HepG2 (cell line): ENCODE measurements around the gene ANKRD55. TPM values are rescaled to one million over a fixed set of nuclear protein-coding genes. Genes with fewer than 3 reads are reported as not detected.
"Not testable (repeated sequence)": the region's sequence is repeated elsewhere in the genome, so short reads cannot be mapped to it uniquely, and the experiment has no call there.

Experiments
- ATAC-seq: fragments of 200-7000 bp; cut with Tn5 transposase; 3 replicates; pipeline ENCODE4 v1.9.1; 2020; ENCODE audit warnings: mild to moderate bottlenecking, moderate library complexity
- BruUV-seq: library from RNA; stranded (reverse); fragments of 400-500 nt; replicated peaks from 2 replicates; lab custom pipeline; 2021; lab: Mats Ljungman, UMichigan
- CTCF ChIA-PET: fragments of 300-600 bp; formaldehyde crosslinking; extraction: SDS; loops from one replicate; lab custom pipeline; 2021; ENCODE audit warnings: low total read pairs, inconsistent platforms, low intra/inter-chr PET ratio; lab: Yijun Ruan, JAX
- POLR2A ChIA-PET: fragments of 350-600 bp; sonication (Branson Sonifier 250); formaldehyde crosslinking; loops from one replicate; lab custom pipeline; 2020; ENCODE audit warnings: antibody characterized with exemption, inconsistent platforms; lab: Yijun Ruan, JAX
- DNase-seq: peaks from one replicate; pipeline ENCODE4 v3.0.0-alpha.2; 2015; ENCODE audit warnings: low spot score
- FAIRE-seq: peaks from 3 replicates; lab custom pipeline; 2011; peaks lifted over from hg19 to GRCh38; lab: Jason Lieb, UNC
- H2AFZ ChIP-seq: one replicate; pipeline ENCODE4 v1.6.1; 2011; ENCODE audit warnings: low read length, inconsistent platforms
- H3K27ac ChIP-seq: fragments of 300-600 bp; 3 replicates; pipeline ENCODE4 v1.8.0; 2011; ENCODE audit warnings: mixed run types, mild to moderate bottlenecking, mixed read lengths, low read length, inconsistent platforms; ENCODE audit not compliant: insufficient read depth; ENCODE audit errors: extremely low read length
- H3K27me3 ChIP-seq, 2 experiments: fragments of 200-600 bp in 1 of 2; 2 replicates in 1 of 2; 3 replicates in 1 of 2; pipeline versions ENCODE4 v1.6.0 to v1.8.0; 2011; ENCODE audit warnings: low read length in 2 of 2, mild to moderate bottlenecking in 2 of 2, moderate library complexity in 2 of 2, inconsistent platforms in 1 of 2; ENCODE audit not compliant: insufficient read depth in 2 of 2, control insufficient read depth in 1 of 2
- H3K36me3 ChIP-seq, 2 experiments: fragments of 200-600 bp in 1 of 2; replicated peaks in 1 of 2; 2 replicates in 1 of 2; 3 replicates in 1 of 2; pipeline versions ENCODE4 v1.5.1 to v1.8.0; 2011; ENCODE audit warnings: low read length in 2 of 2, inconsistent platforms in 1 of 2; ENCODE audit not compliant: insufficient read depth in 2 of 2, control insufficient read depth in 1 of 2
- H3K4me1 ChIP-seq: 2 replicates; pipeline ENCODE4 v1.5.1; 2012; ENCODE audit warnings: low read length, inconsistent platforms; ENCODE audit not compliant: insufficient read depth
- H3K4me2 ChIP-seq: 2 replicates; pipeline ENCODE4 v1.6.0; 2011; ENCODE audit warnings: low read depth, low read length, inconsistent platforms
- H3K4me3 ChIP-seq, 3 experiments: fragments of 200-600 bp in 1 of 3; sonication (generic), shearing (Covaris generic) in 1 of 3; replicated peaks in 1 of 3; 2 replicates each; pipeline ENCODE4 v1.5.1; 2011 to 2016; ENCODE audit warnings: low read length in 3 of 3, inconsistent platforms in 2 of 3, low read depth in 2 of 3, mild to moderate bottlenecking in 2 of 3, control low read depth in 1 of 3, mixed read lengths in 1 of 3; ENCODE audit not compliant: insufficient read depth in 1 of 3
- H3K79me2 ChIP-seq: one replicate; pipeline ENCODE4 v1.6.1; 2011; ENCODE audit warnings: low read length, inconsistent platforms; ENCODE audit not compliant: insufficient read depth
- H3K9ac ChIP-seq: 2 replicates; pipeline ENCODE4 v1.6.0; 2011; ENCODE audit warnings: mild to moderate bottlenecking, low read depth, low read length, inconsistent platforms; ENCODE audit not compliant: insufficient read depth
- H3K9me3 ChIP-seq: 2 replicates; pipeline ENCODE4 v1.5.1; 2012; ENCODE audit warnings: mild to moderate bottlenecking, low read length
- H4K20me1 ChIP-seq: 2 replicates; pipeline ENCODE4 v1.6.0; 2011; ENCODE audit warnings: inconsistent platforms, mild to moderate bottlenecking, low read length, moderate library complexity; ENCODE audit not compliant: insufficient read depth
- NFE2L1 ChIP-seq: sonication (generic); formaldehyde crosslinking; IDR thresholded peaks from 2 replicates; pipeline ENCODE4 v1.4.0; 2020; ENCODE audit warnings: missing genetic modification reagents, mild to moderate bottlenecking, borderline replicate concordance
- SMAD1 ChIP-seq: sonication (generic); formaldehyde crosslinking; IDR thresholded peaks from 2 replicates; pipeline ENCODE4 v1.4.0; 2020; ENCODE audit warnings: missing genetic modification reagents, low read depth, mild to moderate bottlenecking, borderline replicate concordance
- ZNF788 ChIP-seq: sonication (generic); formaldehyde crosslinking; IDR thresholded peaks from 2 replicates; pipeline ENCODE4 v1.5.0; 2020; ENCODE audit warnings: mild to moderate bottlenecking, missing genetic modification reagents, borderline replicate concordance
- ZXDC ChIP-seq: sonication (generic); formaldehyde crosslinking; IDR thresholded peaks from 2 replicates; pipeline ENCODE4 v1.5.0; 2020; ENCODE audit warnings: mild to moderate bottlenecking, missing genetic modification reagents
- WGBS: methylation state at CpG from one replicate; pipeline ENCODE4 v1.1.6; 2017; ENCODE audit warnings: low lambda C conversion rate; 5-methylcytosine and 5-hydroxymethylcytosine counted together
- in situ Hi-C: cut with HindIII; loops from 2 replicates; pipeline ENCODE4 v1.10.0; 2017; ENCODE audit warnings: low pct_unique_long_range_greater_than_20kb; ENCODE audit not compliant: extremely low pct_ligation_motif_present
- intact Hi-C: fragments of 100-400 bp; cut with micrococcal nuclease; formaldehyde crosslinking; loops from one replicate; pipeline ENCODE4 v1.10.0; 2022; ENCODE audit not compliant: unreplicated experiment
- polyA plus RNA-seq, 8 experiments: library from polyadenylated mRNA; depleted of rRNA in 3 of 8; stranded (reverse) in 7 of 8; unstranded in 1 of 8; fragments of >200 nt; fragmentation: Illumina TruSeq in 4 of 8; extraction: Trizol in 4 of 8; gene quantifications; 2 replicates each; pipeline versions ENCODE4 v1.2.1 to v1.2.3, GENCODE V29; 2011 to 2016; ENCODE audit warnings: low read depth in 4 of 8, missing spikeins in 1 of 8, mixed read lengths in 1 of 8; ENCODE audit not compliant: insufficient read depth in 1 of 8
- total RNA-seq, 5 experiments: library from RNA; depleted of rRNA; stranded (reverse); fragments of >200 nt; fragmentation: Illumina TruSeq; extraction: Trizol; gene quantifications; 2 replicates each; pipeline ENCODE4 v1.2.3, GENCODE V29; 2016; ENCODE audit warnings: low read depth in 1 of 5

ANKRD55 gene
- total and polyA plus RNA-seq, 2 of the 13 experiments (the other 11 are each of a cell fraction or from before 2014, with no cell fraction given) = 0.11 to 0.28 TPM

- TF ChIP-seq NFE2L1 (CRISPR knock-in tag) = no peak
- TF ChIP-seq ZXDC (CRISPR knock-in tag) = no peak
- no peak for TF ChIP-seq ZNF788 (CRISPR knock-in tag)
- TF ChIP-seq SMAD1 (CRISPR knock-in tag) = no peak
- ATAC-seq (no peak), FAIRE-seq (no peak), DNase-seq (no peak)
- H3K79me2 ChIP-seq = no peaks in the 10 kb centered on the region
- no peak overlapping the region for H3K4me3 ChIP-seq
- H3K9ac ChIP-seq = no peak overlapping the region
- H2AFZ ChIP-seq = no peak overlapping the region
- no peak overlapping the region for H3K27ac ChIP-seq
- H3K27me3 ChIP-seq = peaks cover 0 to 16% of the 10 kb centered on the region in 2 experiments; a peak in 4 of 5 replicates
- H3K4me1 ChIP-seq = peaks cover 11% of the 10 kb centered on the region
- no peak overlapping the region for H3K4me2 ChIP-seq
- intact Hi-C loops (no loop called here), in situ Hi-C loops (no loop called here)
- 64% methylated on average over 5 of the region's 5 CpGs for WGBS
- no peaks in the 10 kb centered on the region for H4K20me1 ChIP-seq
- H3K36me3 ChIP-seq = no peaks in the 10 kb centered on the region
- ChIA-PET CTCF (no interaction called here), POLR2A (no interaction called here)
- H3K9me3 ChIP-seq = no peaks in the 10 kb centered on the region
- no TSS peak for BruUV-seq
Observed at GRCh38 chr5:56227691-56228090, 5.4 kb downstream of the ANKRD55 start.

- CTCF ChIA-PET, H3K4me2 ChIP-seq, H2AFZ ChIP-seq, POLR2A ChIA-PET, BruUV-seq, FAIRE-seq, H3K79me2 ChIP-seq, H3K27me3 ChIP-seq, H3K9ac ChIP-seq, DNase-seq, in situ Hi-C loops, H3K27ac ChIP-seq, intact Hi-C loops, H3K4me3 ChIP-seq, H3K4me1 ChIP-seq, ATAC-seq, H4K20me1 ChIP-seq, H3K36me3 ChIP-seq: not testable (repeated sequence)
- peaks cover 11% of the 10 kb centered on the region for H3K9me3 ChIP-seq
Observed at GRCh38 chr5:56223298-56223697, 9.8 kb downstream of the ANKRD55 start.
